HG02981 (cell line): ENCODE measurements around the gene LRIG2.
"Not testable (repeated sequence)": the region's sequence is repeated elsewhere in the genome, so short reads cannot be mapped to it uniquely, and the experiment has no call there.

Experiments
- ATAC-seq: cut with Tn5 transposase; IDR thresholded peaks from one replicate; pipeline ENCODE4 v1.9.1; 2021; ENCODE audit warnings: mild to moderate bottlenecking, moderate library complexity; ENCODE audit not compliant: unreplicated experiment

Gene LRIG2

GRCh38 chr1:113124366-113124765, 51.4 kb downstream of the LRIG2 start:
- ATAC-seq: no peak

GRCh38 chr1:113125517-113125916, 52.5 kb downstream of the LRIG2 start:
- no peak for ATAC-seq

GRCh38 chr1:113126207-113126606, 53.2 kb downstream of the LRIG2 start:
- no peak for ATAC-seq

- ATAC-seq: no peak
These were observed 55.1 kb downstream of the LRIG2 start for GRCh38 chr1:113128116-113128515.

GRCh38 chr1:113129529-113130185, 56.7 kb downstream of the LRIG2 start:
- no peak for ATAC-seq

- no peak for ATAC-seq
These were observed 60.0 kb downstream of the LRIG2 start for GRCh38 chr1:113133038-113133437.

- ATAC-seq: no peak
These were observed 60.8 kb downstream of the LRIG2 start for GRCh38 chr1:113133759-113134158.

GRCh38 chr1:113135460-113135859, 62.5 kb downstream of the LRIG2 start:
- no peak for ATAC-seq

- no peak for ATAC-seq
These were observed 63.5 kb downstream of the LRIG2 start for GRCh38 chr1:113136476-113136875.

GRCh38 chr1:113137563-113137962, 64.6 kb downstream of the LRIG2 start:
- no peak for ATAC-seq

- ATAC-seq: no peak
These were observed 65.8 kb downstream of the LRIG2 start for GRCh38 chr1:113138778-113139177.

- no peak for ATAC-seq
These were observed 67.2 kb downstream of the LRIG2 start for GRCh38 chr1:113140176-113140575.

GRCh38 chr1:113140588-113141446, 67.8 kb downstream of the LRIG2 start:
- ATAC-seq: peak; percentile 84

GRCh38 chr1:113141650-113142473, 68.9 kb downstream of the LRIG2 start:
- no peak for ATAC-seq

GRCh38 chr1:113142791-113143190, 69.8 kb downstream of the LRIG2 start:
- no peak for ATAC-seq

- ATAC-seq: no peak
These were observed 73.5 kb downstream of the LRIG2 start for GRCh38 chr1:113146242-113147072.

- ATAC-seq: no peak
These were observed 74.2 kb downstream of the LRIG2 start for GRCh38 chr1:113147073-113147625.

GRCh38 chr1:113147826-113148225, 74.8 kb downstream of the LRIG2 start:
- no peak for ATAC-seq

- not testable (repeated sequence) for ATAC-seq
These were observed 77.5 kb downstream of the LRIG2 start for GRCh38 chr1:113150494-113150893.

- ATAC-seq: no peak
These were observed 80.3 kb downstream of the LRIG2 start for GRCh38 chr1:113153116-113153803.
